HUES64 (cell line): ENCODE data around the gene MAGI1.
"Not testable (repeated sequence)": the region's sequence is repeated elsewhere in the genome, so short reads cannot be mapped to it uniquely, and the experiment has no call there.

Experiments
- H3K27ac ChIP-seq: 2 replicates; pipeline ENCODE4 v1.7.0; 2013; ENCODE audit warnings: low read depth, low read length, inconsistent platforms
- H3K27me3 ChIP-seq: 2 replicates; pipeline ENCODE4 v1.6.1; 2013; ENCODE audit warnings: mild to moderate bottlenecking, low read length; ENCODE audit not compliant: insufficient read depth
- H3K36me3 ChIP-seq: 2 replicates; pipeline ENCODE4 v1.6.1; 2013; ENCODE audit warnings: mild to moderate bottlenecking, low read length; ENCODE audit not compliant: insufficient read depth
- H3K4me1 ChIP-seq: 2 replicates; pipeline ENCODE4 v1.6.1; 2013; ENCODE audit warnings: mild to moderate bottlenecking, low read length, moderate library complexity; ENCODE audit not compliant: insufficient read depth
- H3K4me3 ChIP-seq: 2 replicates; pipeline ENCODE4 v1.5.1; 2013; ENCODE audit warnings: mild to moderate bottlenecking, low read length, moderate library complexity
- H3K9ac ChIP-seq: 2 replicates; pipeline ENCODE4 v1.6.1; 2013; ENCODE audit warnings: mild to moderate bottlenecking, low read depth, low read length
- H3K9me3 ChIP-seq: 2 replicates; pipeline ENCODE4 v1.6.1; 2013; ENCODE audit warnings: low read depth, low read length; ENCODE audit not compliant: insufficient read depth
- WGBS: fragments of 150-250, 120-280 bp; methylation state at CpG from one replicate; pipeline ENCODE4 v1.1.7; 2013; ENCODE audit warnings: missing lambda C conversion rate; 5-methylcytosine and 5-hydroxymethylcytosine counted together

The MAGI1 gene

DNA sequence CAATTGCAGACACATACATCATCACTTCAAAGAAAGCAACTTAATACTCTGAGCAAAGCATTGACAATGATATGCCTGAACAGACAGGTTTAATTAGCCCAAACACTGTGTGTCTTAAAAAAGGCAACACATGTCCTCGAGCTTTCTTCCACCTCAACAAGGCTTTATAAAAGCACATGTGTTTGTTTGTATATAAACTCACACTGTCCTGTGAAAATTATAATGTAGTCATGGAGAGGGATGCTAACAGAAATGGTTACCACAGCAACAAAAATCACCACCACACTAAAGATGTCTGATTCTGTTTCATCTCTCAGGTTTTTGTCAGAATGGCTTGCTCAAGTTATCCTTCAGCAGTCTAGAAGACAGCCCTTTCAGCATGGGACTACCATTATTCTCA lies 314.7 kb downstream of the MAGI1 start:
- H3K4me3 ChIP-seq, result no peak overlapping the region
- no peaks in the 10 kb centered on the region for H3K27me3 ChIP-seq
- peaks cover 27% of the 10 kb centered on the region for H3K4me1 ChIP-seq
- no peak overlapping the region for H3K9ac ChIP-seq
- no peaks in the 10 kb centered on the region for H3K36me3 ChIP-seq
- no peak overlapping the region for H3K27ac ChIP-seq
- 90% methylated on average over 1 of the region's 1 CpG for WGBS
- H3K9me3 ChIP-seq, result no peaks in the 10 kb centered on the region

GRCh38 chr3:65723011-65723410 lies 315.7 kb downstream of the MAGI1 start:
- 95% methylated on average over 3 of the region's 3 CpGs for WGBS

GRCh38 chr3:65720989-65721737 lies 317.6 kb downstream of the MAGI1 start:
- no peaks in the 10 kb centered on the region for H3K27me3 ChIP-seq
- no peak overlapping the region for H3K27ac ChIP-seq
- H3K9ac ChIP-seq, result no peak overlapping the region
- H3K4me1 ChIP-seq, result peaks cover 20% of the 10 kb centered on the region
- no peaks in the 10 kb centered on the region for H3K36me3 ChIP-seq
- H3K4me3 ChIP-seq, result no peak overlapping the region
- WGBS, result 87% methylated on average over 3 of the region's 4 CpGs
- no peaks in the 10 kb centered on the region for H3K9me3 ChIP-seq

More at GRCh38 chr3:65723011-65723410, 315.7 kb downstream of the MAGI1 start:
- H3K9me3 ChIP-seq, result no peaks in the 10 kb centered on the region
- no peaks in the 10 kb centered on the region for H3K27me3 ChIP-seq
- H3K4me1 ChIP-seq, result peaks cover 19% of the 10 kb centered on the region
- H3K4me3 ChIP-seq, result no peak overlapping the region
- no peak overlapping the region for H3K9ac ChIP-seq
- no peak overlapping the region for H3K27ac ChIP-seq
- H3K36me3 ChIP-seq, result no peaks in the 10 kb centered on the region

GRCh38 chr3:65719639-65720038 lies 319.1 kb downstream of the MAGI1 start:
- H3K4me1 ChIP-seq, result peaks cover 26% of the 10 kb centered on the region
- H3K9me3 ChIP-seq, H3K27ac ChIP-seq, H3K4me3 ChIP-seq, H3K27me3 ChIP-seq, H3K9ac ChIP-seq, H3K36me3 ChIP-seq: not testable (repeated sequence)
- 100% methylated on average over 1 of the region's 1 CpG for WGBS

- 93% methylated on average over 4 of the region's 4 CpGs for WGBS
- no peaks in the 10 kb centered on the region for H3K36me3 ChIP-seq
- H3K27me3 ChIP-seq, result no peaks in the 10 kb centered on the region
- H3K9ac ChIP-seq, result no peak overlapping the region
- H3K4me3 ChIP-seq, result no peak overlapping the region
- no peaks in the 10 kb centered on the region for H3K9me3 ChIP-seq
- H3K4me1 ChIP-seq, result peaks cover 43% of the 10 kb centered on the region
- no peak overlapping the region for H3K27ac ChIP-seq
Measured at GRCh38 chr3:65717676-65718346, 320.9 kb downstream of the MAGI1 start.

GRCh38 chr3:65716071-65716751 lies 322.5 kb downstream of the MAGI1 start:
- WGBS, result 72% methylated on average over 4 of the region's 4 CpGs
- Histone ChIP-seq H3K27me3 (no peaks in the 10 kb centered on the region), H3K4me3 (no peak overlapping the region), H3K9ac (no peak overlapping the region), H3K9me3 (no peaks in the 10 kb centered on the region), H3K4me1 (peaks cover 34% of the 10 kb centered on the region), H3K36me3 (no peaks in the 10 kb centered on the region), H3K27ac (0 out of 2 replicates have a peak overlapping the region, but pooled peaks have one; percentile 9)

GRCh38 chr3:65714134-65714533 lies 324.6 kb downstream of the MAGI1 start:
- no peak overlapping the region for H3K4me3 ChIP-seq
- no peaks in the 10 kb centered on the region for H3K27me3 ChIP-seq
- whole genome bisulfite sequencing, result 93% methylated on average over 6 of the region's 6 CpGs
- H3K9me3 ChIP-seq, result no peaks in the 10 kb centered on the region
- H3K9ac ChIP-seq, result no peak overlapping the region
- peaks cover 30% of the 10 kb centered on the region for H3K4me1 ChIP-seq
- no peaks in the 10 kb centered on the region for H3K36me3 ChIP-seq
- H3K27ac ChIP-seq, result no peak overlapping the region

DNA sequence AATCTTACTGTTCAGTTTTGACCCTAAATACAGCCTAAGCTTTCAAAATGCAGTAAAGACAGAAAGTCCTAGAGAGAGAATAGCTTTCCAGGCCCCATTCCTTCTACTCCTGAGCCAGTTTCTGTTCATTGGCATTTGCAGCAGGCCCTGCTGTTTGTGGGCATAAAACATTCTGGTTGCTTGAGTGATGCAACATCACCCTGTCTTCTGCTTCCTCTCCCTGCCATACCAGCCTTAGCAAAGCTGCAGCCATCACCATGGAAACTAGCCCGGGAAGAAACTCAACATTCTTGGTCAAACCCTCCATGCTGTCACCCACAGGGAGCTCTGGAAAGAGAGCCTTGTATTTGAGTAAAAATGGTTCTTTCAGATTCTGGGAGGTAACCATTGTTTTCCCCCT lies 325.7 kb downstream of the MAGI1 start:
- peaks cover 30% of the 10 kb centered on the region for H3K4me1 ChIP-seq
- 9% methylated on average over 1 of the region's 1 CpG for WGBS
- no peaks in the 10 kb centered on the region for H3K36me3 ChIP-seq
- peak overlapping the region; percentile 5; the same call in 1 of the 2 replicates for H3K27ac ChIP-seq
- H3K9ac ChIP-seq, result no peak overlapping the region
- no peak overlapping the region for H3K4me3 ChIP-seq
- H3K9me3 ChIP-seq, result no peaks in the 10 kb centered on the region
- no peaks in the 10 kb centered on the region for H3K27me3 ChIP-seq

GRCh38 chr3:65712140-65712539 lies 326.6 kb downstream of the MAGI1 start:
- Histone ChIP-seq H3K27me3 (no peaks in the 10 kb centered on the region), H3K9me3 (no peaks in the 10 kb centered on the region), H3K4me3 (no peak overlapping the region), H3K9ac (no peak overlapping the region), H3K4me1 (peaks cover 30% of the 10 kb centered on the region), H3K36me3 (no peaks in the 10 kb centered on the region), H3K27ac (no peak overlapping the region)
- WGBS, result 94% methylated on average over 5 of the region's 5 CpGs

DNA sequence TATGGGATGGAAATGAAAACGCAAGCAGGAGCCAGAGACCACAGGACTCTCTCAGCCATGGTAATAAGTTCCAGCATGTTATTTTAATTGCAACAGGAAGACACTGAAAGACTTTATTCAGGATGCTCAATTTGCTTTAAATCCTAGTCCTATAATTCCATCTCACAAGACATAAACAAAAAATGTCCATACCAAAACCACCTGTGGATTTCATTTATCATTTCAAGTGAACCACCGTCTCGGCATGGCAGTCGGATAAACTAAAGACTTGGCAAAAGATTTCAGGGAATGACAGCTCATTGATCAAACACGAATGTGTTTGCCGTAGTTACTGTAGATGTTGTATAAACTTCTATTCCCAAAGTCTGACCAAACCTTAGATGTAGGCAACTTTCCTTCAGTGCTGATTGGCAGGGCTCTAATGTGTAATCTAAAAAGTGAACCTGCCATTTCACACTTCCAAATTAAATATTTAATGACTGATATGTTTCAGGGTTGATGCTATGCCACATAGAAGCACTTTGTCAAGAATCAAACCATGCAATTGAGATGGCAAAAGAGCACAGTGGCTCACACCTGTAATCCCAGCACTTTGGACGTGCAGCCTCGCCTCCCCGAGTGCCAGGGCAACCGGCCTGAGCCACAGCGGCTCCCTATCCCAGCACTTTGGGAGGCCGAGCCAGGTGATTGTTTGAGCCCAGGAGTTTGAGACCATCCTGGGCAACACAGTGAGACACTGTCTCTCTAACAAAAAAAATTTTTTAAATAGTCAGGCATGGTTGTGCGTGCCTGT lies 331.7 kb downstream of the MAGI1 start:
- Histone ChIP-seq H3K4me1 (peaks cover 2% of the 10 kb centered on the region; the same call in 1 of the 2 replicates), H3K27me3 (no peaks in the 10 kb centered on the region), H3K36me3 (no peaks in the 10 kb centered on the region), H3K9me3 (no peaks in the 10 kb centered on the region), H3K27ac (no peak overlapping the region), H3K4me3 (no peak overlapping the region), H3K9ac (no peak overlapping the region)
- 92% methylated on average over 13 of the region's 13 CpGs for WGBS
